ENCODE measurements around the gene C1QTNF8.

C1QTNF8 gene

GRCh38 chr16:1117926-1118325 is 21.9 kb upstream of the C1QTNF8 start:
- no peak for TF ChIP-seq SPI1 (IDR thresholded peaks at IDR 0.05; ENCODE audit: borderline replicate concordance, low read depth)
- no peak for TF ChIP-seq CTCF (IDR thresholded peaks at IDR 0.05; ENCODE audit: insufficient read depth, low read length)
- no peak for TF ChIP-seq GABPA (IDR thresholded peaks at IDR 0.05; ENCODE audit: low read depth)
- TF ChIP-seq POLR2AphosphoS5 (IDR thresholded peaks at IDR 0.05; ENCODE audit: low read depth): no peak
- no peak for TF ChIP-seq REST (IDR thresholded peaks at IDR 0.05; ENCODE audit: insufficient replicate concordance, low read depth)
- Histone ChIP-seq H3K27ac (replicated peaks) (no peak overlapping the region), H3K4me3 (replicated peaks; ENCODE audit: insufficient read depth, low read length) (no peak overlapping the region), H3K27me3 (ENCODE audit: insufficient read depth, poor library complexity, severe bottlenecking) (peaks cover 7% of the 10 kb centered on the region)
- no peak for DNase-seq (ENCODE audit: low read depth in 1 of 2, low spot score in 1 of 2)

- DNase-seq (ENCODE audit: low read depth in 1 of 2, low spot score in 1 of 2): no peak
- no peak overlapping the region for H3K4me3 ChIP-seq (replicated peaks; ENCODE audit: insufficient read depth, low read length)
- H3K27ac ChIP-seq (replicated peaks): no peak overlapping the region
- H3K27me3 ChIP-seq (ENCODE audit: insufficient read depth, poor library complexity, severe bottlenecking): peaks cover 7% of the 10 kb centered on the region
- TF ChIP-seq SPI1 (IDR thresholded peaks at IDR 0.05; ENCODE audit: borderline replicate concordance, low read depth) (no peak), POLR2AphosphoS5 (IDR thresholded peaks at IDR 0.05; ENCODE audit: low read depth) (no peak)
Observed at GRCh38 chr16:1117176-1117900, 21.3 kb upstream of the C1QTNF8 start.

GRCh38 chr16:1116693-1117077 is 20.6 kb upstream of the C1QTNF8 start:
- Histone ChIP-seq H3K27me3 (ENCODE audit: insufficient read depth, poor library complexity, severe bottlenecking) (peaks cover 8% of the 10 kb centered on the region), H3K27ac (replicated peaks) (no peak overlapping the region), H3K4me3 (replicated peaks; ENCODE audit: insufficient read depth, low read length) (no peak overlapping the region)
- no peak for DNase-seq (ENCODE audit: low read depth in 1 of 2, low spot score in 1 of 2)
- no peak for TF ChIP-seq CTCF (IDR thresholded peaks at IDR 0.05; ENCODE audit: insufficient read depth, low read length)
- TF ChIP-seq POLR2AphosphoS5 (IDR thresholded peaks at IDR 0.05; ENCODE audit: low read depth): no peak
- no peak for TF ChIP-seq SPI1 (IDR thresholded peaks at IDR 0.05; ENCODE audit: borderline replicate concordance, low read depth)
- TF ChIP-seq GABPA (IDR thresholded peaks at IDR 0.05; ENCODE audit: low read depth): no peak
- no peak for TF ChIP-seq REST (IDR thresholded peaks at IDR 0.05; ENCODE audit: insufficient replicate concordance, low read depth)

GRCh38 chr16:1113889-1114526 is 18.0 kb upstream of the C1QTNF8 start:
- Histone ChIP-seq H3K4me3 (replicated peaks; ENCODE audit: insufficient read depth, low read length) (no peak overlapping the region), H3K27me3 (ENCODE audit: insufficient read depth, poor library complexity, severe bottlenecking) (peaks cover 5% of the 10 kb centered on the region), H3K27ac (replicated peaks) (no peak overlapping the region)
- TF ChIP-seq REST (IDR thresholded peaks at IDR 0.05; ENCODE audit: insufficient replicate concordance, low read depth) (no peak), POLR2AphosphoS5 (IDR thresholded peaks at IDR 0.05; ENCODE audit: low read depth) (no peak), CTCF (IDR thresholded peaks at IDR 0.05; ENCODE audit: insufficient read depth, low read length) (no peak), SPI1 (IDR thresholded peaks at IDR 0.05; ENCODE audit: borderline replicate concordance, low read depth) (no peak), GABPA (IDR thresholded peaks at IDR 0.05; ENCODE audit: low read depth) (no peak)
- no peak for DNase-seq (ENCODE audit: low read depth in 1 of 2, low spot score in 1 of 2)
